ENCODE data around the gene MATN4. TPM values are rescaled to one million over a fixed set of nuclear protein-coding genes. Genes with fewer than 3 reads are reported as not detected.

The MATN4 gene
- total RNA-seq, 4 donors from 2014 or later, result not detected

- no peak overlapping the region for H3K27ac ChIP-seq
- no peaks in the 10 kb centered on the region for H3K36me3 ChIP-seq
- no peak for TF ChIP-seq POLR2A (IDR thresholded peaks at IDR 0.05)
- TF ChIP-seq CTCF (IDR thresholded peaks at IDR 0.05), result no peak
- DNase-seq, result no peak
- H3K27me3 ChIP-seq, result no peaks in the 10 kb centered on the region
- no peak overlapping the region for H3K4me3 ChIP-seq
- H3K4me1 ChIP-seq, result no peaks in the 10 kb centered on the region
- no peaks in the 10 kb centered on the region for H3K9me3 ChIP-seq
Measured at GRCh38 chr20:45282700-45283550, 25.2 kb downstream of the MATN4 start.

GRCh38 chr20:45279992-45280391, 28.1 kb downstream of the MATN4 start:
- Histone ChIP-seq H3K36me3 (no peaks in the 10 kb centered on the region), H3K4me1 (no peaks in the 10 kb centered on the region), H3K4me3 (no peak overlapping the region), H3K27ac (no peak overlapping the region), H3K9me3 (no peaks in the 10 kb centered on the region), H3K27me3 (no peaks in the 10 kb centered on the region)
- DNase-seq, result no peak
- TF ChIP-seq POLR2A (IDR thresholded peaks at IDR 0.05) (no peak), CTCF (IDR thresholded peaks at IDR 0.05) (no peak)

DNA sequence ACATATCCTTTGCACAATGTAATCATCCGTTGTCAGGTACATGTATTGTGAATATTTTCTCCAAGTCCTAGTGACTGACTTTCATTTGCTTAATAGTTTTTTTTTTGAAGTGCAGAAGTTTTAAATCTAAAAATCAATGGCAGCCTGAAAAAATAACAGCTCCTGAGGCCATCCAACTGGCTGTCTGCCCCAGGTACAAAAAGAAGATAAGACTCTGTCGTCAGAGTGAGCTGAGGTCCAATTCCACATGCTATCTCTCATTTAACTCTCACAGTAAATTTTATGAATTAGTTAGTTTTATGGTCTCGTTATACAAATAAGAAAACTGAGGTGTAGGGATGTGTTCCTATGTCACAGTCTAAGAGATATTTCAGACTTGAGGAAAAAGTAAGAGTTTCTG, 32.8 kb downstream of the MATN4 start:
- no peak for TF ChIP-seq POLR2A (IDR thresholded peaks at IDR 0.05)
- no peak for TF ChIP-seq CTCF (IDR thresholded peaks at IDR 0.05)
- Histone ChIP-seq H3K27me3 (no peaks in the 10 kb centered on the region), H3K27ac (no peak overlapping the region), H3K9me3 (no peaks in the 10 kb centered on the region), H3K4me3 (no peak overlapping the region), H3K4me1 (no peaks in the 10 kb centered on the region), H3K36me3 (no peaks in the 10 kb centered on the region)
- no peak for DNase-seq

DNA sequence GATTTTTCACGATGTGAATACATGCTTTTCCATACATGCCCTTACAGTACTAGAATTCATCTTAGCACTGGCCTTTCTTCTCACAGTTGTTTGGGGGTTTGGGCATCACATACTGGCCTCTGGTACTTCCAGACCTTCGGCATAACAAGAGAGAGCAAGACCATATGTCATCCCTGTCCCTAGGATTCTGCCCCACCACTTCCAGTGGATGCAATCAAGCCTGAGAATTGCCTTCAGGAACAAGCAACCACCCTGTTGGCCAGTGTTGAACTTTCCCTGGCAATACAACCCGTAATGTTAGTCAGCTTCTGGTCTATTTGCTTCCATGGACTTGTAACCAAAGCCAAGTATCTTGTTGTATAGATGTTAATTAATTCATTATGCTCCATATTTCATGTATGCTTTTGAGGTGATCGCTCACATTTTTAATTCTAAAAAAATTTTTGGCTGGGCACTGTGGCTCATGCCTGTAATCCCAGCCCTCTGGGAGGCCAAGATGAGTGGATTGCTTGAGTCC, 38.3 kb downstream of the MATN4 start:
- DNase-seq, result no peak
- Histone ChIP-seq H3K4me1 (no peaks in the 10 kb centered on the region), H3K27ac (no peak overlapping the region), H3K4me3 (no peak overlapping the region), H3K9me3 (no peaks in the 10 kb centered on the region), H3K27me3 (no peaks in the 10 kb centered on the region), H3K36me3 (no peaks in the 10 kb centered on the region)
- TF ChIP-seq POLR2A (IDR thresholded peaks at IDR 0.05) (no peak), CTCF (IDR thresholded peaks at IDR 0.05) (no peak)

DNA sequence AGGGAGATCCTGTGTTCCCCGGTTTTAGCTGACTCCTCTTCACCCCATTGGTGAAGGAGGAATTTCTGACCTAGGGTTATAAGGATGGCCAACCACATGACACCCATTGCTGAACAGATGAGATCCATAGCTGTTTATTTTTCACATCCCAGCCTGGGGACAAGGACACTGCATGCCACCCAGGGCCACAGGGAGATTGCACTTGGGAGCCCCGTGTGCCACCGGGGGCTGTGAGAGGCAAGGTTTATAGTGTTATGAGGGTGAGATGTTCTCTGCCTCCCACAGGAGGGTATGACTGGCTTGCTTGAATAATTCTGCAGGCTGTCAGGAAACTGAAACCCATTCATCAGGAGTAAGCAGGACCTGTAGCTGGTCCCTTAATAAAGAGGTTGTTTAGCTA, 39.0 kb downstream of the MATN4 start:
- no peaks in the 10 kb centered on the region for H3K36me3 ChIP-seq

More for the DNA sequence above, 39.0 kb downstream of the MATN4 start:
- DNase-seq, result no peak
- TF ChIP-seq CTCF (IDR thresholded peaks at IDR 0.05), result no peak
- TF ChIP-seq POLR2A (IDR thresholded peaks at IDR 0.05), result no peak
- Histone ChIP-seq H3K27ac (no peak overlapping the region), H3K4me1 (no peaks in the 10 kb centered on the region), H3K4me3 (no peak overlapping the region), H3K9me3 (no peaks in the 10 kb centered on the region), H3K27me3 (no peaks in the 10 kb centered on the region)
